ENCODE data around the gene RTP5. TPM values are rescaled to one million over a fixed set of nuclear protein-coding genes. Genes with fewer than 3 reads are reported as not detected.

Gene RTP5
- total and polyA plus RNA-seq, 2 of the 8 experiments (the other 6 are each of a cell fraction or from before 2014, with no cell fraction given): not detected

Other genes with a start within 250 kb of the RTP5 start
- gene THAP4, start 232.6 kb upstream of the RTP5 start, total RNA-seq (2021; fragmentation: NEBNext Ultra II Directional; extraction: Animal tissue kit (Norgen Biotek cat#: 25700)): 78.9 and 82.8 TPM in 2 replicates
- 83.6 and 108 TPM in 2 replicates for gene THAP4, start 232.6 kb upstream of the RTP5 start, polyA plus RNA-seq (2011; rRNA removed)
- 93.7 and 103 TPM in 2 replicates for gene ATG4B, start 232.0 kb upstream of the RTP5 start, total RNA-seq (2021; fragmentation: NEBNext Ultra II Directional; extraction: Animal tissue kit (Norgen Biotek cat#: 25700))
- gene ATG4B, start 232.0 kb upstream of the RTP5 start, polyA plus RNA-seq (2011; rRNA removed): 155 and 189 TPM in 2 replicates
- gene DTYMK, start 182.9 kb upstream of the RTP5 start, total RNA-seq (2021; fragmentation: NEBNext Ultra II Directional; extraction: Animal tissue kit (Norgen Biotek cat#: 25700)): 69.9 and 70.5 TPM in 2 replicates
- gene DTYMK, start 182.9 kb upstream of the RTP5 start, polyA plus RNA-seq (2011; rRNA removed): 58.3 and 82.3 TPM in 2 replicates
- gene ING5, start 167.7 kb upstream of the RTP5 start, total RNA-seq (2021; fragmentation: NEBNext Ultra II Directional; extraction: Animal tissue kit (Norgen Biotek cat#: 25700)): 47.4 and 49.7 TPM in 2 replicates
- gene ING5, start 167.7 kb upstream of the RTP5 start, polyA plus RNA-seq (2011; rRNA removed): 41.5 and 42.5 TPM in 2 replicates
- gene D2HGDH, start 135.1 kb upstream of the RTP5 start, total RNA-seq (2021; fragmentation: NEBNext Ultra II Directional; extraction: Animal tissue kit (Norgen Biotek cat#: 25700)): 8.1 and 8.3 TPM in 2 replicates
- 3.4 and 9.8 TPM in 2 replicates for gene D2HGDH, start 135.1 kb upstream of the RTP5 start, polyA plus RNA-seq (2011; rRNA removed)
- gene GAL3ST2, start 92.9 kb upstream of the RTP5 start, total RNA-seq (2021; fragmentation: NEBNext Ultra II Directional; extraction: Animal tissue kit (Norgen Biotek cat#: 25700)): not detected in 2 replicates
- gene GAL3ST2, start 92.9 kb upstream of the RTP5 start, polyA plus RNA-seq (2011; rRNA removed): 0.14 TPM in 1 of 2 replicates, not detected in the other
- 0.50 and 0.82 TPM in 2 replicates for gene NEU4, start 60.5 kb upstream of the RTP5 start, total RNA-seq (2021; fragmentation: NEBNext Ultra II Directional; extraction: Animal tissue kit (Norgen Biotek cat#: 25700))
- 0.32 and 0.89 TPM in 2 replicates for gene NEU4, start 60.5 kb upstream of the RTP5 start, polyA plus RNA-seq (2011; rRNA removed)
- 0.48 and 0.73 TPM in 2 replicates for gene PDCD1, start 10.8 kb upstream of the RTP5 start, total RNA-seq (2021; fragmentation: NEBNext Ultra II Directional; extraction: Animal tissue kit (Norgen Biotek cat#: 25700))
- 1.1 and 1.5 TPM in 2 replicates for gene PDCD1, start 10.8 kb upstream of the RTP5 start, polyA plus RNA-seq (2011; rRNA removed)